D341Med (cell line): ENCODE measurements around the gene TFF1.

Experiments used
- DNase-seq: peaks from one replicate; pipeline ENCODE4 v3.0.0; 2012; ENCODE audit warnings: low spot score

The TFF1 gene

GRCh38 chr21:42362700-42363099 lies 3.6 kb downstream of the TFF1 start:
- DNase-seq: no peak

GRCh38 chr21:42362198-42362597 lies 4.1 kb downstream of the TFF1 start:
- DNase-seq: no peak

- DNase-seq: peak; percentile 83
Measured at GRCh38 chr21:42361286-42361685, 5.0 kb downstream of the TFF1 start.

GRCh38 chr21:42360317-42360716 lies 6.0 kb downstream of the TFF1 start:
- no peak for DNase-seq

DNA sequence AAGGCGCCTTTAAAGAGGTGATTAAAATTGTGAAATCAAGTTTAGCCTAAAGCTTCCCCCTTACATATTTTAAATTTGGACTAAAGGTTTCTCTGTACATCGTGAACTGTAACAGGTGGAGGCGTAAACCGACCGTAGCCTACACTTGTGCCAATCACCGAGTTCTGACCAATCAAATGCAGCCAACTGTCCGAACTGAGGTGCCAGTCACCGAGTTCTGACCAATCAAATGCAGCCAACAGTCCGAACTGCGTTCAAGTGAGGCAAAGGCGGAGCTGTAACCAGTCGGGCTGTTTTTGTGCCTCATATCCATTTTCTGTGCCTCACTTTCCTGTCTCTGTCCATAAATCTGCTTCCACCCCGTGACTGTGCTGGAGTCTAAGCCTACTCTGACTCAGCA lies 7.4 kb downstream of the TFF1 start:
- no peak for DNase-seq

DNA sequence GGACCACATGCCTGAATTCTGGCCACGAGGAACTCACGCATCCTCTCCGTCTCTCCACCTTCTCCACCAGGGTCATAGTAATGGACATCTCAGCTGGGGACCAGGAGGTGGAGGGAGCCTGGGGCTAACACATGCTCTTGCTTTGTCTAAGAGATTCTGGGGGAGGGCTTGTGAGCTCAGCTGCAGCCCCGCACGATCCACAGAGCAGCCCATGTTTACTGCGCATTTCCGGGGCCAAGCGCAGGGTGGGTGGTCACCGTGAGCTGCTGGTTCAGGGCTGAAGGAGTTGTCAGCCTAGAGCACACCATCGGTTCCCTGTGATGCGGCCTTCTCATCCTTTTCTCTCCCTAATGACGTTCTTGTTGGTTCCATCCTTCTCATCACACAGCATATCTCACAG lies 8.1 kb downstream of the TFF1 start:
- no peak for DNase-seq

DNA sequence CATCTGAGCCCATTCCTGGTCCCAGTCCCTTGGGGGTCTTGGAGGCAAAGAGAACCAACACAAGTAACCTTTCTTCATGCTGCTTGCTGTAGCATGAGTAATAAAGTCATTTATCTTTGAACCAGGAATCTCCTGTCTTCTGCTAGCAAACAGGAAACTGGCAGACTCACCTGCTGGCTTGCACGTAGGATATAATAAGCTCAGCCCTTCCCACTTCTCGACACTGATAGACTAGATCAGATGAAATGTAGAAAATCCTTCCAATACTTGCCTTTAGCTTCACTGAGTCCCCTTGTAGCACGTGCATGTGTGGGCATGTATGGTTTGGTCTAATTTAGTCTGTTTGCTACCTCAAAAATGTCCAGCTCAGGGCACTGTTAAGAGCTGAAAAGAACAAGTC lies 9.0 kb downstream of the TFF1 start:
- no peak for DNase-seq

DNA sequence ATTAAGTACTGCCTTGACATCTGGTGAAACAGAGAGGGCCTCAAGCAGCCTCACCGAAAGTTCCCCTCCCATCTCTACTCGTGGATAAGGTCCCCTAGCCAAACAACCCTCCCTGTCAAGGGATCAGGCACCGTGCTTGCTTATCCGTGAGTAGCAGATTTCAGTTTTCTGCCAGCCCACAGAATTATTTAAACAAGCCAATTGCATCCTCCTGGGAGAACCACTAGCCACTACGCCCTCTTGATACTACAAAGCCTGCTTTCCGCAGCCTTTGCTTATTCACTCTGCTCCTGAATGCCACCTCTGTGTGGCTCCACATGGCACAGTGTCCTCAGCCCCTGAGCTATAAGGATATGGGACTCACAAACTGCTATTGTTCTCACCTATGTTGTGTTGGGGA lies 9.7 kb downstream of the TFF1 start:
- no peak for DNase-seq

DNA sequence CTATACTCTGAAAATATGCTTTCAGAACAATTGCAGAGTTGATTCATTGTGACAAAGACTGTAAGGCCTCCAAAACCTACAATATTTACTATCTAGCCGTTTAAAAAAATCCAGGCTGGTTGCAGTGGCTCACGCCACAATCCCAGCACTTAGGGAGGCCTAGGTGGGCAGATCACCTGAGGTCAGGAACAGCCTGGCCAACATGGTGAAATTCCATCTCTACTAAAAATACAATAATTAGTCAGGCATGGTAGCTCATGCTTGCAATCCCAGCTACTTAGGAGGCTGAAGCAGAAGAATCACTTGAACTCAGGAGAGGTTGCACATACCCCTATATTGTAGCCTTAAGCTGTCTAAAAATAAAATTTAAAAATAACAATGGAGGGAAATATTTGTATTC lies 10.3 kb downstream of the TFF1 start:
- DNase-seq: no peak

DNA sequence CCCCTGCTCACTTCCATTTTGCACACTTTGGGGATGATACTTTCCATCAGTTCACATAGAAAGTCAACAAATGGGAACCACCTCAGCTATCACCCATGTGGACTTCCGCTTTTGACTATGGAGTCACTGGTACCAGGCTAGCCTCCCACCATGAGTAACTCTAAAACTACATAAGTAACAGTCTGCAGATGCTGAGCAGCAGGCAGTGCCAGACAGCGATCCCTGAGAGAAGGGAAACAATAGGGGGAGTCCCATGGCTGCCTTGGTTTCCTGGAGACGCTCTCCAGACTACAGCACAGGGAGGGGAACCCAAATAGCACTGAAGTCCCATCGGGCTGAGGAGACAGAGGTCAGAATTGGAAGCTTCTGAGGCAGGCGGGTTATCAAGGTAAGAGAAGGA lies 12.7 kb downstream of the TFF1 start:
- DNase-seq: no peak

GRCh38 chr21:42352441-42353095 lies 13.8 kb downstream of the TFF1 start:
- no peak for DNase-seq

- peak; percentile 9 for DNase-seq
Measured at GRCh38 chr21:42351626-42352440, 14.5 kb downstream of the TFF1 start.

DNA sequence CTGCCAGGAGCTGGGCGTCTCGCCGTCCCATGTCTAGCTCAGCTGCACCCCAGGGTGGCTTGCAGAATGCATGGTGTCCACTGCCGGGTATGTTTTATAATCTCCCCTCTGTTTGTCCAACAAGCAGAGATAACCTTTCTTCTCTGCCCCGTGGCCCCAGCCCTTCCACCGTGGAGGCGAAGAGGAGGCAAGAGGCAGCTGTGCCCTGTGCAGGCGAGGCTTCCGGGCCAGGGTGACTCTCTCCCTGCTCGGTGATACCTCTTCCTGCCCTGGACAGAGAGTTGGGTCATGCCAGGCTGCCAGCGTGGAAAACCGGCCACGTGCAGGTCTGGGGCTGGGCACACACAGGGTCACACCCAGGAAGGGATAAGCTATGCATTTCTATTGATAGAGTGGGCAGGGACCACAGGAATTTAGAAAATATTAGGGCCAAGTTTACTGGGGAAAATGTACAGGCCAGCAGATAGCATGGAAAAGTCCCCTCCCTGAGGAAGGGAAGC lies 15.4 kb downstream of the TFF1 start, which contains the start of gene TFF2:
TFF2 (minus strand) TSS at position 68 of the 500 bp plus-strand sequence; CDS start at position 31, 37 bp downstream.
- no peak for DNase-seq

DNA sequence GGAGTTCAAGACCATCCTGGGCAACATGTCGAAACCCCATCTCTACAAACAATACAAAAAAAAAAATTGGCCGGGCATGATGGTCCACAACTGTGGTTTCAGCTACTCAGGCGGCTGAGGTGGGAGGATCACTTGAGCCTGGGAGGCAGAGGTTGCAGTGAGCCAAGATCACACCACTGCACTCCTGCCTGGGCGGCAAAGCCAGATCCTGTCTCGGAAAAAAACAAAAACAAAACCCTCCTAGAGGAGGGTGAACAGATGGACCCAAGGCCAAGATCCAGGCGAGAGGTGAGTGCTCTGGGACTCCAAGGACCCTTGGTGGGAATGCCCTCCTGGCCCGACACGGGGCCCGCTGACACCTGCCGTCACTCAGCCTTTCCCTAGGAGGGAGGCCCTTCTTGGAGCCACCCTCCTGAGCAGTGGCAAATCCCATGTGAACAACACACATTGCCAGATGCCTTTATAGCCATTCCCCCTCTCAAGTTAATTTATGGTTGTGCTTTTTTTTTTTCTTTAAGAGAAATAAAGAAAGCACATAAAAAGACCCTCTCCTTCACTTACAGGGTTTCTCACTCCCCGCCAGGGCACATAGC lies 15.9 kb downstream of the TFF1 start:
- DNase-seq: peak; percentile 29

GRCh38 chr21:42349420-42350317 lies 16.7 kb downstream of the TFF1 start:
- peak; percentile 32 for DNase-seq

DNA sequence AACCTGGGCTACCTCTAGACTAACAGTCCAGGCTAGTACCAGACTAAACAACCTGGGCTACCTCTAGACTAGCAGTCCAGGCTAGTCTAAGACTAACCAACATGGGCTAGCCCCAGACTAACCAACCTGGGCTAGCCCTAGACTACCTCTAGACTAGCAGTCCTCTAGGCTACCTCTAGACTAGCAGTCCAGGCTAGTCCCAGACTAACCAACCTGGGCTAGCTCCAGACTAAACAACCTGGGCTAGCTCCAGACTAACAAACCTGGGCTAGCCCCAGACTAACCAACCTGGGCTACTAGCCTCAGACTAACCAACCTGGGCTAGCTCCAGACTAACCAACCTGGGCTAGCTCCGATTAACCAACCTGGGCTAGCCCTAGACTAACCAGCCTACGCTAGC lies 17.6 kb downstream of the TFF1 start:
- DNase-seq: no peak

GRCh38 chr21:42347601-42348327 lies 18.6 kb downstream of the TFF1 start:
- DNase-seq: no peak

- no peak for DNase-seq
Measured at GRCh38 chr21:42346866-42347600, 19.3 kb downstream of the TFF1 start.

DNA sequence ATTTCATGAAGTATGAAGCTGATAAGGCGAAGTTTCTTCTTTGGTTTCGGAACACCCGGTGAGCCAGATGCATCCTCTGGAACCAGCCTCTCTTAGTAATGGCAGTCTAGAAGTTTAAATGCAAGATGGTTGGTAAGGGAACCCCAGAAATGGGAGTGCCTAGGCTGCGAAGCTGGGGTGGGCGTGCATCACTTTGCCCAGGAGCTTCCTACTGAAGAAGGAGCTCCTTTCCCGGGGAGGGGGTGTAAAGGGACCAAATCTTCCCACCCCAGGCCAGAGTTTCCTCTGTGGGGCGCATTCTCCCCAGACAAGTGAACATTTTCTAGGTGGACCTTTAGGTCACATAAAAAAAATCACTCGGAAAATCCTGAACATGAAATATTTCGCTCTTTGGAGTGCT lies 19.9 kb downstream of the TFF1 start:
- no peak for DNase-seq

- DNase-seq: no peak
Measured at GRCh38 chr21:42344631-42345030, 21.7 kb downstream of the TFF1 start.
